ENCODE data around the gene HLA-DOB. TPM values are rescaled to one million over a fixed set of nuclear protein-coding genes. Genes with fewer than 3 reads are reported as not detected.
"Not testable (repeated sequence)": the region's sequence is repeated elsewhere in the genome, so short reads cannot be mapped to it uniquely, and the experiment has no call there.

HLA-DOB gene
- total RNA-seq, 1 donor from 2014 or later, result 3.1 TPM

- Mint-ChIP-seq H3K27me3 (ENCODE audit: low read depth) (peaks cover 51% of the 10 kb centered on the region), H3K4me1 (ENCODE audit: low read depth) (peaks cover 17% of the 10 kb centered on the region), H3K27ac (no peak overlapping the region), H3K36me3 (ENCODE audit: low read depth) (no peaks in the 10 kb centered on the region), H3K9me3 (peaks cover 8% of the 10 kb centered on the region), H3K4me3 (ENCODE audit: low read depth) (no peak overlapping the region)
- no peak for DNase-seq (ENCODE audit: low spot score)
- intact Hi-C loops (cut with micrococcal nuclease), result loop anchor here (10.0 kb wide), 1 partner anchor 540 kb away; no protein-coding TSS in a partner anchor
Observed at GRCh38 chr6:32794510-32794909, 22.3 kb downstream of the HLA-DOB start.

- H3K9me3 Mint-ChIP-seq, result no peaks in the 10 kb centered on the region
- intact Hi-C loops (cut with micrococcal nuclease), result loop anchor here (10.0 kb wide), 1 partner anchor 538 kb away; no protein-coding TSS in a partner anchor
- H3K27ac Mint-ChIP-seq, result no peak overlapping the region
- no peak for DNase-seq (ENCODE audit: low spot score)
- H3K27me3 Mint-ChIP-seq (ENCODE audit: low read depth), result peaks cover 50% of the 10 kb centered on the region
- H3K4me3 Mint-ChIP-seq (ENCODE audit: low read depth), result no peak overlapping the region
- H3K4me1 Mint-ChIP-seq (ENCODE audit: low read depth), result peaks cover 17% of the 10 kb centered on the region
- H3K36me3 Mint-ChIP-seq (ENCODE audit: low read depth), result no peaks in the 10 kb centered on the region
Observed at GRCh38 chr6:32792901-32793435, 23.8 kb downstream of the HLA-DOB start.

GRCh38 chr6:32790306-32790705 is 26.5 kb downstream of the HLA-DOB start:
- Mint-ChIP-seq H3K27ac (no peak overlapping the region), H3K4me3 (ENCODE audit: low read depth) (no peak overlapping the region), H3K36me3 (ENCODE audit: low read depth) (no peaks in the 10 kb centered on the region), H3K9me3 (no peaks in the 10 kb centered on the region), H3K4me1 (ENCODE audit: low read depth) (peaks cover 13% of the 10 kb centered on the region), H3K27me3 (ENCODE audit: low read depth) (peaks cover 60% of the 10 kb centered on the region)
- intact Hi-C loops (cut with micrococcal nuclease), result loop anchor here (10.0 kb wide), 1 partner anchor 536 kb away; no protein-coding TSS in a partner anchor
- no peak for DNase-seq (ENCODE audit: low spot score)

GRCh38 chr6:32785781-32786533 is 30.8 kb downstream of the HLA-DOB start:
- Mint-ChIP-seq H3K36me3 (ENCODE audit: low read depth) (no peaks in the 10 kb centered on the region), H3K9me3 (no peaks in the 10 kb centered on the region), H3K27ac (no peak overlapping the region), H3K4me1 (ENCODE audit: low read depth) (peaks cover 2% of the 10 kb centered on the region), H3K27me3 (ENCODE audit: low read depth) (peaks cover 60% of the 10 kb centered on the region), H3K4me3 (ENCODE audit: low read depth) (no peak overlapping the region)
- intact Hi-C loops (cut with micrococcal nuclease), result no loop called here
- no peak for DNase-seq (ENCODE audit: low spot score)

- peaks cover 60% of the 10 kb centered on the region for H3K27me3 Mint-ChIP-seq (ENCODE audit: low read depth)
- H3K9me3 Mint-ChIP-seq; H3K27ac Mint-ChIP-seq; intact Hi-C loops (cut with micrococcal nuclease); DNase-seq (ENCODE audit: low spot score); H3K4me1 Mint-ChIP-seq (ENCODE audit: low read depth); H3K4me3 Mint-ChIP-seq (ENCODE audit: low read depth); H3K36me3 Mint-ChIP-seq (ENCODE audit: low read depth): not testable (repeated sequence)
Observed at GRCh38 chr6:32782923-32783322, 33.9 kb downstream of the HLA-DOB start.

- Mint-ChIP-seq H3K4me3 (ENCODE audit: low read depth) (no peak overlapping the region), H3K9me3 (no peaks in the 10 kb centered on the region), H3K27ac (no peak overlapping the region)
Observed at GRCh38 chr6:32779036-32779435, 37.8 kb downstream of the HLA-DOB start.

GRCh38 chr6:32775071-32775470 is 41.7 kb downstream of the HLA-DOB start:
- Mint-ChIP-seq H3K27me3 (ENCODE audit: low read depth) (peaks cover 55% of the 10 kb centered on the region), H3K9me3 (no peaks in the 10 kb centered on the region)

More at GRCh38 chr6:32779036-32779435, 37.8 kb downstream of the HLA-DOB start:
- intact Hi-C loops (cut with micrococcal nuclease), result no loop called here
- Mint-ChIP-seq H3K4me1 (ENCODE audit: low read depth) (no peaks in the 10 kb centered on the region), H3K36me3 (ENCODE audit: low read depth) (no peaks in the 10 kb centered on the region), H3K27me3 (ENCODE audit: low read depth) (peaks cover 54% of the 10 kb centered on the region)
- no peak for DNase-seq (ENCODE audit: low spot score)

GRCh38 chr6:32774426-32774825 is 42.4 kb downstream of the HLA-DOB start:
- H3K9me3 Mint-ChIP-seq, result no peaks in the 10 kb centered on the region
- H3K4me3 Mint-ChIP-seq (ENCODE audit: low read depth), result no peak overlapping the region
- H3K36me3 Mint-ChIP-seq (ENCODE audit: low read depth), result no peaks in the 10 kb centered on the region
- intact Hi-C loops (cut with micrococcal nuclease), result no loop called here
- DNase-seq (ENCODE audit: low spot score), result no peak
- no peaks in the 10 kb centered on the region for H3K4me1 Mint-ChIP-seq (ENCODE audit: low read depth)
- H3K27me3 Mint-ChIP-seq (ENCODE audit: low read depth), result peaks cover 56% of the 10 kb centered on the region
- no peak overlapping the region for H3K27ac Mint-ChIP-seq

More at GRCh38 chr6:32775071-32775470, 41.7 kb downstream of the HLA-DOB start:
- no peak for DNase-seq (ENCODE audit: low spot score)
- Mint-ChIP-seq H3K4me3 (ENCODE audit: low read depth) (no peak overlapping the region), H3K36me3 (ENCODE audit: low read depth) (no peaks in the 10 kb centered on the region), H3K27ac (no peak overlapping the region), H3K4me1 (ENCODE audit: low read depth) (no peaks in the 10 kb centered on the region)
- intact Hi-C loops (cut with micrococcal nuclease), result no loop called here

- Mint-ChIP-seq H3K27ac (no peak overlapping the region), H3K27me3 (ENCODE audit: low read depth) (peaks cover 64% of the 10 kb centered on the region), H3K9me3 (no peaks in the 10 kb centered on the region), H3K4me3 (ENCODE audit: low read depth) (no peak overlapping the region), H3K36me3 (ENCODE audit: low read depth) (no peaks in the 10 kb centered on the region), H3K4me1 (ENCODE audit: low read depth) (no peaks in the 10 kb centered on the region)
- no peak for DNase-seq (ENCODE audit: low spot score)
- intact Hi-C loops (cut with micrococcal nuclease), result no loop called here
Observed at GRCh38 chr6:32772656-32773055, 44.1 kb downstream of the HLA-DOB start.

GRCh38 chr6:32764048-32764447 is 52.8 kb downstream of the HLA-DOB start:
- no peaks in the 10 kb centered on the region for H3K9me3 Mint-ChIP-seq
- intact Hi-C loops (cut with micrococcal nuclease), result no loop called here
- no peak for DNase-seq (ENCODE audit: low spot score)
- no peak overlapping the region for H3K27ac Mint-ChIP-seq
- peaks cover 50% of the 10 kb centered on the region for H3K27me3 Mint-ChIP-seq (ENCODE audit: low read depth)
- H3K4me3 Mint-ChIP-seq (ENCODE audit: low read depth), result no peak overlapping the region
- no peaks in the 10 kb centered on the region for H3K4me1 Mint-ChIP-seq (ENCODE audit: low read depth)
- H3K36me3 Mint-ChIP-seq (ENCODE audit: low read depth), result no peaks in the 10 kb centered on the region

- Mint-ChIP-seq H3K27ac (no peak within 1 kb of the TSS), H3K9me3 (no peaks in the 10 kb centered on the region), H3K36me3 (ENCODE audit: low read depth) (no peaks in the 10 kb centered on the region), H3K27me3 (ENCODE audit: low read depth) (peaks cover 45% of the 10 kb centered on the region), H3K4me1 (ENCODE audit: low read depth) (no peaks in the 10 kb centered on the region), H3K4me3 (ENCODE audit: low read depth) (no peak within 1 kb of the TSS)
- no peak for DNase-seq (ENCODE audit: low spot score)
- intact Hi-C loops (cut with micrococcal nuclease), result no loop called here
Observed at GRCh38 chr6:32763421-32763820, 53.4 kb downstream of the HLA-DOB start, which contains the start of gene HLA-DQB2. Gene HLA-DQB2, minus strand, starts transcription at chr6:32763532. Its CDS starts 62 bp downstream, at chr6:32763470.
